K562 (cell line): Measurements from ENCODE around the gene PLEKHA5. TPM values are rescaled to one million over a fixed set of nuclear protein-coding genes. Genes with fewer than 3 reads are reported as not detected.

Source experiments
- ATF3 ChIP-seq, 2 experiments: fragments of 450-650 bp in 1 of 2; sonication (generic) in 1 of 2; formaldehyde crosslinking in 1 of 2; IDR thresholded peaks in 1 of 2; conservative IDR thresholded peaks in 1 of 2; 2 replicates each; pipeline versions ENCODE4 v1.6.1 to v1.8.1; 2016 to 2023; ENCODE audit warnings: mild to moderate bottlenecking in 2 of 2, moderate library complexity in 2 of 2, inconsistent platforms in 1 of 2, missing genetic modification reagents in 1 of 2
- FOXA3 ChIP-seq, 2 experiments: fragments of 450-650 bp in 1 of 2; sonication (generic) in 1 of 2; formaldehyde crosslinking; IDR thresholded peaks in 1 of 2; conservative IDR thresholded peaks in 1 of 2; 2 replicates each; pipeline versions ENCODE4 v1.4.0 to v1.8.0; 2020 to 2022; ENCODE audit warnings: mild to moderate bottlenecking in 2 of 2, missing genetic modification reagents in 1 of 2
- GATA2 ChIP-seq: sonication (generic); formaldehyde crosslinking; IDR thresholded peaks from 2 replicates; pipeline ENCODE4 v1.4.0; 2020; ENCODE audit warnings: mild to moderate bottlenecking, missing genetic modification reagents
- HDAC1 ChIP-seq, 2 experiments: fragments of 450-650 bp; IDR thresholded peaks; 2 replicates each; pipeline ENCODE4 v1.6.1; 2016 to 2017; ENCODE audit warnings: inconsistent platforms in 1 of 2, mild to moderate bottlenecking in 1 of 2, moderate library complexity in 1 of 2
- KDM1A ChIP-seq, 2 experiments: fragments of 450-650 bp; IDR thresholded peaks; 2 replicates each; pipeline ENCODE4 v1.6.1; 2016; ENCODE audit warnings: mild to moderate bottlenecking in 2 of 2
- RBM22 ChIP-seq: fragments of 200-400 bp; formaldehyde crosslinking; IDR thresholded peaks from 2 replicates; pipeline ENCODE4 v1.6.1; 2018; ENCODE audit warnings: low read length, low read depth; ENCODE audit not compliant: poor library complexity, severe bottlenecking
- SMAD4 ChIP-seq: fragments of 250-450 bp; sonication (Bioruptor Pico); conservative IDR thresholded peaks from 2 replicates; pipeline ENCODE4 v1.8.0; 2021; ENCODE audit warnings: inconsistent platforms, mild to moderate bottlenecking, moderate library complexity
- SUPT5H ChIP-seq: fragments of 450-650 bp; IDR thresholded peaks from 2 replicates; pipeline ENCODE4 v1.6.1; 2016
- ZEB2 ChIP-seq: fragments of 450-650 bp; IDR thresholded peaks from 2 replicates; pipeline ENCODE4 v1.6.1; 2016
- ZNF444 ChIP-seq: fragments of 250-450 bp; sonication (Bioruptor Pico); IDR thresholded peaks from 2 replicates; pipeline ENCODE4 v1.4.0; 2020; ENCODE audit warnings: mild to moderate bottlenecking, moderate library complexity
- polyA plus RNA-seq, 8 experiments: library from polyadenylated mRNA; depleted of rRNA in 4 of 8; stranded (reverse) in 5 of 8; unstranded in 3 of 8; fragments of >200 nt; fragmentation: Nextera tagmentation in 2 of 8; fragmentation: Illumina TruSeq in 1 of 8; extraction: Ambion mirVana in 2 of 8; extraction: Trizol in 1 of 8; gene quantifications; 2 replicates each; pipeline versions ENCODE4 v1.2.1 to v1.2.3, GENCODE V29; 2011 to 2014; ENCODE audit warnings: inconsistent platforms in 1 of 8, missing spikeins in 1 of 8
- total RNA-seq, 7 experiments: library from RNA; depleted of rRNA in 6 of 7; stranded (reverse); fragments of >200 nt in 6 of 7; fragmentation: Illumina TruSeq in 2 of 7; extraction: Trizol in 2 of 7; gene quantifications; 2 replicates each; pipeline versions ENCODE4 v1.2.1 to v1.2.3, GENCODE V29; 2011 to 2021; ENCODE audit warnings: low replicate concordance in 1 of 7
- TF ChIP-seq, protein P1 (sequence below), 2 experiments: fragments of 450-650 bp; IDR thresholded peaks; 2 replicates each; pipeline ENCODE4 v1.6.1; 2018; ENCODE audit warnings: mild to moderate bottlenecking in 2 of 2, low read depth in 1 of 2; ENCODE audit not compliant: partially characterized antibody in 2 of 2

Gene PLEKHA5
- total and polyA plus RNA-seq, 9 of the 15 experiments (the other 6 are each of a cell fraction or from before 2014, with no cell fraction given) = 7.2 to 26.2 (median 17.4) TPM

DNA sequence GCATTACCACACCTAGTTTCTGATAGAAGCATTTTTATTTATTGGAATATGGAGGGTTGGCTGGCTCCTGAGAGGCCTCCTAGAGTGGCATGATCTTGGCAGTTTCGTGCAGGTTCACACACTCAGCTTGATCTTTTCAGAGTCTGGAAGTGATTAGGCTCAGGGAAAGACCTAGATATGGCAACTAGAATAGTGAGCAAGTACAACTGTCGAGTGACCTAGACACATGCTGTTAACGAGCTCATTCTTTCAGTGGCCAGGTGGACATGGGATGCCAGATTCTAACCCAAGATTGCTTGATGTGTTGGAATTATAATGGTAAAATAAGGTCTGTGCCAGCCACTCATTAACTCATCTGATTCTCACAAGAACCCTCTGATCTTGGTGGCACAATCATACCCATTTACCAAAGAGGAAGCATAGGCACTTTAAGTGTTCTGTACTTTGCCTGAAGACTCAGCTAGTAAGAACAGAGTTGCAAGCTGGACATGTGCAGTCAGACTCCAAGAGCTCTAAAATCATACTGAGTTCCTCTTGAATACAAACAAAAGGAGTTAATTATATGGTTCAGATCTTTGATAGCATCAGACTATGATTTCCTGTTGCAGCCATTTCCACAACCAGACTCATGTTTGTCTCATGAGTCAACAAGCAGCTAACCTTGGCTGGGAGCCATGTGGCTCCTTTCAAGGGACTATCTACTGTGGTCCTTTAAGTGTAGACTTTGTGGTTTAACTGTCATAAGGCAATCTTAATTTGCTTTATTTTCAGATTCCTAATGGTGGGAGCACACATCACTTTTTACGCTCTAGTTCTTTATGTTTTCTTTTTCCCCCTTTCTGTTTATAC lies 144.2 kb downstream of the PLEKHA5 start (continued):
- TF ChIP-seq, protein P1, sequence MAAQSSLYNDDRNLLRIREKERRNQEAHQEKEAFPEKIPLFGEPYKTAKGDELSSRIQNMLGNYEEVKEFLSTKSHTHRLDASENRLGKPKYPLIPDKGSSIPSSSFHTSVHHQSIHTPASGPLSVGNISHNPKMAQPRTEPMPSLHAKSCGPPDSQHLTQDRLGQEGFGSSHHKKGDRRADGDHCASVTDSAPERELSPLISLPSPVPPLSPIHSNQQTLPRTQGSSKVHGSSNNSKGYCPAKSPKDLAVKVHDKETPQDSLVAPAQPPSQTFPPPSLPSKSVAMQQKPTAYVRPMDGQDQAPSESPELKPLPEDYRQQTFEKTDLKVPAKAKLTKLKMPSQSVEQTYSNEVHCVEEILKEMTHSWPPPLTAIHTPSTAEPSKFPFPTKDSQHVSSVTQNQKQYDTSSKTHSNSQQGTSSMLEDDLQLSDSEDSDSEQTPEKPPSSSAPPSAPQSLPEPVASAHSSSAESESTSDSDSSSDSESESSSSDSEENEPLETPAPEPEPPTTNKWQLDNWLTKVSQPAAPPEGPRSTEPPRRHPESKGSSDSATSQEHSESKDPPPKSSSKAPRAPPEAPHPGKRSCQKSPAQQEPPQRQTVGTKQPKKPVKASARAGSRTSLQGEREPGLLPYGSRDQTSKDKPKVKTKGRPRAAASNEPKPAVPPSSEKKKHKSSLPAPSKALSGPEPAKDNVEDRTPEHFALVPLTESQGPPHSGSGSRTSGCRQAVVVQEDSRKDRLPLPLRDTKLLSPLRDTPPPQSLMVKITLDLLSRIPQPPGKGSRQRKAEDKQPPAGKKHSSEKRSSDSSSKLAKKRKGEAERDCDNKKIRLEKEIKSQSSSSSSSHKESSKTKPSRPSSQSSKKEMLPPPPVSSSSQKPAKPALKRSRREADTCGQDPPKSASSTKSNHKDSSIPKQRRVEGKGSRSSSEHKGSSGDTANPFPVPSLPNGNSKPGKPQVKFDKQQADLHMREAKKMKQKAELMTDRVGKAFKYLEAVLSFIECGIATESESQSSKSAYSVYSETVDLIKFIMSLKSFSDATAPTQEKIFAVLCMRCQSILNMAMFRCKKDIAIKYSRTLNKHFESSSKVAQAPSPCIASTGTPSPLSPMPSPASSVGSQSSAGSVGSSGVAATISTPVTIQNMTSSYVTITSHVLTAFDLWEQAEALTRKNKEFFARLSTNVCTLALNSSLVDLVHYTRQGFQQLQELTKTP (IDR thresholded peaks at IDR 0.05; ENCODE audit: low read depth in 1 of 2, partially characterized antibody in 2 of 2) = no peak
- no peak for TF ChIP-seq SUPT5H
- TF ChIP-seq SMAD4 = no peak
- TF ChIP-seq FOXA3 (CRISPR knock-in tag; conservative IDR thresholded peaks at IDR 0.05 in 1 of 2, IDR thresholded peaks at IDR 0.05 in 1 of 2) = peak; percentile 41 to 66; a peak in 3 of 4 replicates
- no peak for TF ChIP-seq RBM22
- no peak for TF ChIP-seq GATA2
- peak; percentile 90 to 93 for TF ChIP-seq KDM1A (IDR thresholded peaks at IDR 0.05)
- TF ChIP-seq HDAC1 (IDR thresholded peaks at IDR 0.05) = peak in 1 of 2 experiments; percentile 40; a peak in 1 of 4 replicates
- 0 out of 2 replicates have a peak, but pooled peaks have one; percentile 35 for TF ChIP-seq ATF3 (IDR thresholded peaks at IDR 0.05)
- TF ChIP-seq ATF3 (CRISPR knock-in tag; conservative IDR thresholded peaks at IDR 0.05) = no peak
- no peak for TF ChIP-seq ZEB2
- no peak for TF ChIP-seq ZNF444 (CRISPR knock-in tag)
